IMR-90 (cell line): ENCODE measurements around the gene SYNM. TPM values are rescaled to one million over a fixed set of nuclear protein-coding genes. Genes with fewer than 3 reads are reported as not detected.

Experiments
- ATAC-seq: fragments of 200-7000 bp; cut with Tn5 transposase; 2 replicates; pipeline ENCODE4 v1.9.1; 2020; ENCODE audit warnings: low read depth, mild to moderate bottlenecking, moderate library complexity
- BruUV-seq: library from RNA; stranded (reverse); fragments of 400-500 nt; replicated peaks from 2 replicates; lab custom pipeline; 2021; lab: Mats Ljungman, UMichigan
- CTCF ChIA-PET: fragments of 300-600 bp; formaldehyde crosslinking; extraction: SDS; loops from one replicate; lab custom pipeline; 2021; ENCODE audit warnings: antibody characterized with exemption; lab: Yijun Ruan, JAX
- POLR2A ChIA-PET: fragments of 300-600 bp; sonication (Branson Sonifier 250); formaldehyde crosslinking; loops from one replicate; lab custom pipeline; 2022; ENCODE audit warnings: antibody characterized with exemption; ENCODE audit not compliant: unreplicated experiment; lab: Charles Lee
- DNase-seq: peaks from one replicate; pipeline ENCODE4 v3.0.0; 2013
- H2AFZ ChIP-seq: replicated peaks from 2 replicates; pipeline ENCODE3; 2013; ENCODE audit warnings: low read length, mild to moderate bottlenecking; ENCODE audit not compliant: poor library complexity
- H2AK5ac ChIP-seq: 2 replicates; pipeline ENCODE4 v1.6.1; 2013; ENCODE audit warnings: low read depth, low read length, inconsistent platforms
- H2AK9ac ChIP-seq: replicated peaks from 2 replicates; pipeline ENCODE3; 2013; ENCODE audit warnings: mild to moderate bottlenecking, low read depth, low read length, moderate library complexity; ENCODE audit not compliant: poor library complexity
- H2BK120ac ChIP-seq: 2 replicates; pipeline ENCODE4 v1.6.1; 2013; ENCODE audit warnings: low read depth, low read length, inconsistent platforms
- H2BK15ac ChIP-seq: 3 replicates; pipeline ENCODE4 v1.6.1; 2013; ENCODE audit warnings: low read depth, low read length, inconsistent platforms
- H2BK20ac ChIP-seq: 2 replicates; pipeline ENCODE4 v1.6.1; 2013; ENCODE audit warnings: low read depth, mild to moderate bottlenecking, inconsistent platforms, low read length, moderate library complexity
- H2BK5ac ChIP-seq: 2 replicates; pipeline ENCODE4 v1.6.1; 2013; ENCODE audit warnings: mild to moderate bottlenecking, low read depth, low read length, inconsistent platforms; ENCODE audit not compliant: poor library complexity, severe bottlenecking
- H3K14ac ChIP-seq: replicated peaks from 2 replicates; pipeline ENCODE4 v1.6.1; 2013; ENCODE audit warnings: low read depth, low read length, inconsistent platforms
- H3K18ac ChIP-seq: 2 replicates; pipeline ENCODE4 v1.6.1; 2013; ENCODE audit warnings: low read depth, low read length, control low read depth
- H3K23ac ChIP-seq: 2 replicates; pipeline ENCODE4 v1.6.1; 2013; ENCODE audit warnings: low read depth, low read length, inconsistent platforms
- H3K27ac ChIP-seq: 2 replicates; pipeline ENCODE4 v1.5.1; 2013; ENCODE audit warnings: mild to moderate bottlenecking, control low read depth, low read length; ENCODE audit not compliant: insufficient read depth
- H3K27me3 ChIP-seq: 2 replicates; pipeline ENCODE4 v1.6.1; 2013; ENCODE audit warnings: low read length; ENCODE audit not compliant: control insufficient read depth, insufficient read depth
- H3K36me3 ChIP-seq: 2 replicates; pipeline ENCODE4 v1.6.1; 2013; ENCODE audit warnings: low read length, mixed read lengths; ENCODE audit not compliant: control insufficient read depth, insufficient read depth
- H3K4ac ChIP-seq: 2 replicates; pipeline ENCODE4 v1.6.1; 2013; ENCODE audit warnings: low read depth, low read length, inconsistent platforms
- H3K4me1 ChIP-seq: 2 replicates; pipeline ENCODE4 v1.6.1; 2013; ENCODE audit warnings: low read length, mixed read lengths; ENCODE audit not compliant: control insufficient read depth, insufficient read depth
- H3K4me2 ChIP-seq: 2 replicates; pipeline ENCODE4 v1.6.1; 2013; ENCODE audit warnings: low read depth, mild to moderate bottlenecking, control low read depth, low read length, moderate library complexity
- H3K4me3 ChIP-seq: 2 replicates; pipeline ENCODE4 v1.5.1; 2013; ENCODE audit warnings: low read depth, mild to moderate bottlenecking, control low read depth, low read length, moderate library complexity; ENCODE audit not compliant: insufficient read depth
- H3K56ac ChIP-seq: 2 replicates; pipeline ENCODE4 v1.6.1; 2013; ENCODE audit warnings: low read length, inconsistent platforms; ENCODE audit not compliant: insufficient read depth; ENCODE audit errors: extremely low read depth
- H3K79me1 ChIP-seq, 2 experiments: 2 replicates each; pipeline ENCODE4 v1.6.1; 2013; ENCODE audit warnings: low read length in 2 of 2, inconsistent platforms in 1 of 2, low read depth in 1 of 2
- H3K9ac ChIP-seq: 2 replicates; pipeline ENCODE4 v1.6.1; 2013; ENCODE audit warnings: low read depth, low read length, control low read depth
- H3K9me1 ChIP-seq: 2 replicates; pipeline ENCODE4 v1.6.1; 2013; ENCODE audit warnings: low read length, inconsistent platforms; ENCODE audit not compliant: insufficient read depth
- H3K9me3 ChIP-seq: 2 replicates; pipeline ENCODE4 v1.6.1; 2013; ENCODE audit warnings: low read length; ENCODE audit not compliant: control insufficient read depth, insufficient read depth
- H4K20me1 ChIP-seq: 2 replicates; pipeline ENCODE4 v1.6.1; 2013; ENCODE audit warnings: low read length, inconsistent platforms; ENCODE audit not compliant: insufficient read depth
- H4K5ac ChIP-seq: 2 replicates; pipeline ENCODE4 v1.6.1; 2013; ENCODE audit warnings: mild to moderate bottlenecking, low read depth, low read length, control low read depth
- H4K8ac ChIP-seq, 2 experiments: 2 replicates each; pipeline ENCODE4 v1.6.1; 2013; ENCODE audit warnings: low read depth in 2 of 2, low read length in 2 of 2, control low read depth in 1 of 2, inconsistent platforms in 1 of 2
- H4K91ac ChIP-seq: 2 replicates; pipeline ENCODE4 v1.6.1; 2013; ENCODE audit warnings: low read depth, low read length, inconsistent platforms; ENCODE audit not compliant: insufficient read depth
- BHLHE40 ChIP-seq: fragments of 150-350 bp; IDR thresholded peaks from 2 replicates; pipeline ENCODE4 v1.6.1; 2016; ENCODE audit warnings: mild to moderate bottlenecking, low read depth, low read length
- CEBPB ChIP-seq: IDR thresholded peaks from 2 replicates; pipeline ENCODE4 v1.6.1; 2012; ENCODE audit warnings: low read depth, low read length, improper control_type of control experiment
- CHD1 ChIP-seq: IDR thresholded peaks from 2 replicates; pipeline ENCODE4 v1.6.1; 2012; ENCODE audit warnings: low read depth, low read length, improper control_type of control experiment
- ELK1 ChIP-seq: fragments of 150-350 bp; IDR thresholded peaks from 2 replicates; pipeline ENCODE4 v1.6.1; 2016; ENCODE audit warnings: low read depth, mild to moderate bottlenecking, low read length, moderate library complexity, borderline replicate concordance
- FOS ChIP-seq: fragments of 150-350 bp; IDR thresholded peaks from 2 replicates; pipeline ENCODE4 v1.6.1; 2016; ENCODE audit warnings: low read depth, low read length
- MAFK ChIP-seq: IDR thresholded peaks from 2 replicates; pipeline ENCODE4 v1.6.1; 2012; ENCODE audit warnings: low read depth, low read length, improper control_type of control experiment
- MAZ ChIP-seq: IDR thresholded peaks from 2 replicates; pipeline ENCODE4 v1.6.1; 2012; ENCODE audit warnings: low read depth, mild to moderate bottlenecking, low read length, improper control_type of control experiment, moderate library complexity, borderline replicate concordance
- MXI1 ChIP-seq: IDR thresholded peaks from 2 replicates; pipeline ENCODE4 v1.6.1; 2012; ENCODE audit warnings: low read depth, mild to moderate bottlenecking, low read length, moderate library complexity, borderline replicate concordance
- NFE2L2 ChIP-seq: fragments of 150-350 bp; IDR thresholded peaks from 2 replicates; pipeline ENCODE4 v1.6.1; 2016; ENCODE audit warnings: low read depth, mild to moderate bottlenecking, low read length
- POLR2A ChIP-seq: IDR thresholded peaks from 2 replicates; pipeline ENCODE4 v1.6.1; 2012; ENCODE audit warnings: mild to moderate bottlenecking, low read depth, low read length
- RAD21 ChIP-seq: IDR thresholded peaks from 2 replicates; pipeline ENCODE4 v1.6.1; 2012; ENCODE audit warnings: low read length, improper control_type of control experiment
- RCOR1 ChIP-seq: IDR thresholded peaks from 2 replicates; pipeline ENCODE4 v1.6.1; 2012; ENCODE audit warnings: mild to moderate bottlenecking, low read length, improper control_type of control experiment; ENCODE audit not compliant: insufficient replicate concordance
- RFX5 ChIP-seq: IDR thresholded peaks from 2 replicates; pipeline ENCODE4 v1.8.0; 2012; ENCODE audit warnings: low read depth, mild to moderate bottlenecking, low read length, moderate library complexity
- SMC3 ChIP-seq: fragments of 150-350 bp; IDR thresholded peaks from 2 replicates; pipeline ENCODE4 v1.6.1; 2016; ENCODE audit warnings: low read depth, mild to moderate bottlenecking, antibody characterized with exemption, low read length, moderate library complexity
- WGBS, 2 experiments: methylation state at CpG; one replicate each; pipeline versions ENCODE4 v1.1.5 to v1.1.7; 2013; ENCODE audit warnings: missing lambda C conversion rate in 2 of 2; ENCODE audit not compliant: insufficient read length in 1 of 2; ENCODE audit errors: extremely low coverage in 2 of 2; 5-methylcytosine and 5-hydroxymethylcytosine counted together
- dilution Hi-C: fragments of 300-500 bp; cut with HindIII; formaldehyde crosslinking; loops from one replicate; pipeline ENCODE4 v1.14.3; 2018; ENCODE audit warnings: low sequenced_read_pairs; ENCODE audit not compliant: unreplicated experiment
- in situ Hi-C: fragments of 300-500 bp; cut with MboI; formaldehyde crosslinking; loops from 3 replicates; pipeline ENCODE4 v1.14.3; 2019; ENCODE audit warnings: low sequenced_read_pairs, inconsistent platforms, mixed read lengths
- intact Hi-C: fragments of 100-400 bp; cut with micrococcal nuclease; formaldehyde crosslinking; loops from 2 replicates; pipeline ENCODE4 v1.10.0; 2022
- polyA plus RNA-seq, 3 experiments: library from polyadenylated mRNA; depleted of rRNA; stranded (reverse); fragments of >200 nt; gene quantifications; 2 replicates each; pipeline ENCODE4 v1.2.3, GENCODE V29; 2012; ENCODE audit warnings: low replicate concordance in 1 of 3
- total RNA-seq: library from RNA; depleted of rRNA; stranded (reverse); fragments of >200 nt; gene quantifications from 2 replicates; pipeline ENCODE4 v1.2.3, GENCODE V29; 2012
- TF ChIP-seq, protein P1 (sequence below): fragments of 150-350 bp; IDR thresholded peaks from 2 replicates; pipeline ENCODE4 v1.6.1; 2017; ENCODE audit warnings: mild to moderate bottlenecking, antibody characterized with exemption, low read length, low read depth
- TF ChIP-seq, protein P2 (sequence below): conservative IDR thresholded peaks from 2 replicates; pipeline ENCODE4 v1.5.1; 2012; ENCODE audit warnings: mild to moderate bottlenecking, low read depth, low read length, improper control_type of control experiment

SYNM gene
- total and polyA plus RNA-seq, 2 of the 4 experiments (the other 2 are of a cell fraction) = 2.1 to 3.4 TPM

- no peak overlapping the region for H3K4me2 ChIP-seq
- no TSS peak for BruUV-seq
- H3K4me3 ChIP-seq = no peak overlapping the region
- H3K9me1 ChIP-seq = peaks cover 9% of the 10 kb centered on the region
- H3K4ac ChIP-seq = no peak overlapping the region
- H2BK20ac ChIP-seq = no peak overlapping the region
- H3K79me1 ChIP-seq = no peaks in the 10 kb centered on the region
- H4K20me1 ChIP-seq = no peaks in the 10 kb centered on the region
- ATAC-seq (no peak), DNase-seq (no peak)
- H3K23ac ChIP-seq = no peak overlapping the region
- peaks cover 2% of the 10 kb centered on the region; the same call in 1 of the 2 replicates for H3K4me1 ChIP-seq
- H3K56ac ChIP-seq = no peak overlapping the region; the same call in 1 of the 2 replicates
- dilution Hi-C loops (no loop called here), intact Hi-C loops (no loop called here), in situ Hi-C loops (no loop called here)
- H3K36me3 ChIP-seq = no peaks in the 10 kb centered on the region
- H2AK9ac ChIP-seq = no peak overlapping the region
- no peak overlapping the region for H4K5ac ChIP-seq
- H2BK120ac ChIP-seq = no peak overlapping the region
- H2BK5ac ChIP-seq = no peak overlapping the region
- H3K9ac ChIP-seq = no peak overlapping the region
- no peak overlapping the region for H3K27ac ChIP-seq
- H3K9me3 ChIP-seq = no peaks in the 10 kb centered on the region
- ChIA-PET POLR2A (no interaction called here), CTCF (interaction anchor here (0.6 kb wide), 2 partner anchors 130 to 393 kb away, joined by 3 to 4 read pairs; no protein-coding TSS in a partner anchor)
- WGBS, 2 experiments = no CpG with 5 or more reads among the region's 1 CpG
- H3K14ac ChIP-seq = no peak overlapping the region
- no peak overlapping the region for H2AFZ ChIP-seq
- no peaks in the 10 kb centered on the region for H3K27me3 ChIP-seq
- TF ChIP-seq RFX5 (no peak), CEBPB (no peak), POLR2A (no peak), ELK1 (no peak), RAD21 (no peak), BHLHE40 (no peak), MXI1 (no peak), RCOR1 (no peak), SMC3 (no peak), CHD1 (no peak), NFE2L2 (no peak), MAFK (no peak), FOS (no peak), MAZ (no peak)
- TF ChIP-seq, protein P1, sequence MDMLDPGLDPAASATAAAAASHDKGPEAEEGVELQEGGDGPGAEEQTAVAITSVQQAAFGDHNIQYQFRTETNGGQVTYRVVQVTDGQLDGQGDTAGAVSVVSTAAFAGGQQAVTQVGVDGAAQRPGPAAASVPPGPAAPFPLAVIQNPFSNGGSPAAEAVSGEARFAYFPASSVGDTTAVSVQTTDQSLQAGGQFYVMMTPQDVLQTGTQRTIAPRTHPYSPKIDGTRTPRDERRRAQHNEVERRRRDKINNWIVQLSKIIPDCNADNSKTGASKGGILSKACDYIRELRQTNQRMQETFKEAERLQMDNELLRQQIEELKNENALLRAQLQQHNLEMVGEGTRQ = no peak
- TF ChIP-seq, protein P2, sequence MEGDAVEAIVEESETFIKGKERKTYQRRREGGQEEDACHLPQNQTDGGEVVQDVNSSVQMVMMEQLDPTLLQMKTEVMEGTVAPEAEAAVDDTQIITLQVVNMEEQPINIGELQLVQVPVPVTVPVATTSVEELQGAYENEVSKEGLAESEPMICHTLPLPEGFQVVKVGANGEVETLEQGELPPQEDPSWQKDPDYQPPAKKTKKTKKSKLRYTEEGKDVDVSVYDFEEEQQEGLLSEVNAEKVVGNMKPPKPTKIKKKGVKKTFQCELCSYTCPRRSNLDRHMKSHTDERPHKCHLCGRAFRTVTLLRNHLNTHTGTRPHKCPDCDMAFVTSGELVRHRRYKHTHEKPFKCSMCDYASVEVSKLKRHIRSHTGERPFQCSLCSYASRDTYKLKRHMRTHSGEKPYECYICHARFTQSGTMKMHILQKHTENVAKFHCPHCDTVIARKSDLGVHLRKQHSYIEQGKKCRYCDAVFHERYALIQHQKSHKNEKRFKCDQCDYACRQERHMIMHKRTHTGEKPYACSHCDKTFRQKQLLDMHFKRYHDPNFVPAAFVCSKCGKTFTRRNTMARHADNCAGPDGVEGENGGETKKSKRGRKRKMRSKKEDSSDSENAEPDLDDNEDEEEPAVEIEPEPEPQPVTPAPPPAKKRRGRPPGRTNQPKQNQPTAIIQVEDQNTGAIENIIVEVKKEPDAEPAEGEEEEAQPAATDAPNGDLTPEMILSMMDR = no peak
- no peak overlapping the region for H2BK15ac ChIP-seq
- no peak overlapping the region for H4K8ac ChIP-seq
- no peak overlapping the region for H3K18ac ChIP-seq
- no peak overlapping the region for H2AK5ac ChIP-seq
- H4K91ac ChIP-seq = no peak overlapping the region
Measured at GRCh38 chr15:99082798-99083197, 22.1 kb upstream of the SYNM start.
